GM21528 (cell line): ENCODE data around the gene FGF11.
A peak's percentile ranks its signal among the peaks of the same experiment; 100 is the strongest.
"Not testable (repeated sequence)": the region's sequence is repeated elsewhere in the genome, so short reads cannot be mapped to it uniquely, and the experiment has no call there.

Source experiments
- ATAC-seq: cut with Tn5 transposase; IDR thresholded peaks from one replicate; pipeline ENCODE4 v1.9.1; 2021; ENCODE audit warnings: mild to moderate bottlenecking, moderate library complexity; ENCODE audit not compliant: unreplicated experiment, low FRiP score

Gene FGF11

DNA sequence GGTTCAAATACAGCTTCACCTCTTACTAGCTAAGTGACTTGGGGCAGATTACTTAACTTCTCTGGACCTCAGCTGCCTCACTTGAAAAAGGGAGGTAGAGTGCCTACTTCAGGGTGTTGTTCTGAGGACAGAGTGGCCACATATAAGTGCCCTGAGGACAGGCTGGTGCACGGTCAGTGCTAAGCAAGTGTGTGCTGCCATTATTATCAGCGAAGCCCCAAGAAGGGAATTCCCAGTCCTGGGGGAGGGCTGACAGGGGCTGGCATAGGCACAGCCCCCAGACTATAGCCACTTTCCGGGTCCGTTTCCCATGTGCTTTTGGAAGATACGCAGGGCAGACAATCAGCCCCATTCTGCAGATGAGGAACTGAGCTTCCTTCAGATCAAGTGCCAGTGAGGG lies 37.6 kb downstream of the FGF11 start:
- no peak for ATAC-seq

DNA sequence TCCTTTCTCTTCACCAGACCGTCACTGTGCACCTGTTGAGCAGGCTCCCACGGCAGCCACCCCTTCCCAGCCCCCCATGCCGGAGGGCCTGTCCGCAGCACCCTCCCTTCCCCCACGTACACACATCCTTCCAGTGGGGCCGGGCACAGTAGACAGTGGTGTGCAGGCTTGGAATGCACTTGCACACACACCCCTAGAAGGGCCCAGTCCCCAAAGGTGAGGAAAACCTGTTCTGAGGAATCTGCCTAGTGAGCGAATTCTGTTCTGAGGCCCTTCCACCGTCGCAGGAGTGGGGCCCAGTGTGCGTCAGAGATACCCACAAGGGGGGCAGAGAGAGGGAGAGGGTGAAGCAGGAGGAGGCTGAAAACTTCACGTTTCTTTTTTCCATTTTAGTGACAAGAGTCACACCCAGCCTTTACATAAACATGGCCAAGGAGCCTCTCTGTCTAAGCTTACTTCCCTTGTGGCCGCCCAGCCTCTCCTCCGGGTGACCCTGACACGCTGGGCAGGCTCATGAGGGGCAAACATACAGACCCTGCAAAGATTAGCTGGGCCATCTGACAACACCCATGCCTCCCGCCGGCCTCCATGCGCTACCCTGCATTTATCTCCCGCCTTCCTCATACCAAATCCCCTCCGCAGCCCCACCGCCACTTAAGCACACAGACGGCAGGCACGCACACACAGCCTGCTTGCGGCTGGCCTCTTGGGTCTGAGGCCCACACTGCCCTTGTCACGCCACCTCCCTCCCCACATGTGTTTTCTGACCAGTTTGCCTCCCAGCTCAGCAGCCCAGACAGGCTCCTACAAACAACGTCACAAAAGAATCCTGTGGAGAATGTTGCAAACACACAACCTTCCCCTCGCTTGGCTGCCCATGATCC lies 38.3 kb downstream of the FGF11 start:
- ATAC-seq: no peak

DNA sequence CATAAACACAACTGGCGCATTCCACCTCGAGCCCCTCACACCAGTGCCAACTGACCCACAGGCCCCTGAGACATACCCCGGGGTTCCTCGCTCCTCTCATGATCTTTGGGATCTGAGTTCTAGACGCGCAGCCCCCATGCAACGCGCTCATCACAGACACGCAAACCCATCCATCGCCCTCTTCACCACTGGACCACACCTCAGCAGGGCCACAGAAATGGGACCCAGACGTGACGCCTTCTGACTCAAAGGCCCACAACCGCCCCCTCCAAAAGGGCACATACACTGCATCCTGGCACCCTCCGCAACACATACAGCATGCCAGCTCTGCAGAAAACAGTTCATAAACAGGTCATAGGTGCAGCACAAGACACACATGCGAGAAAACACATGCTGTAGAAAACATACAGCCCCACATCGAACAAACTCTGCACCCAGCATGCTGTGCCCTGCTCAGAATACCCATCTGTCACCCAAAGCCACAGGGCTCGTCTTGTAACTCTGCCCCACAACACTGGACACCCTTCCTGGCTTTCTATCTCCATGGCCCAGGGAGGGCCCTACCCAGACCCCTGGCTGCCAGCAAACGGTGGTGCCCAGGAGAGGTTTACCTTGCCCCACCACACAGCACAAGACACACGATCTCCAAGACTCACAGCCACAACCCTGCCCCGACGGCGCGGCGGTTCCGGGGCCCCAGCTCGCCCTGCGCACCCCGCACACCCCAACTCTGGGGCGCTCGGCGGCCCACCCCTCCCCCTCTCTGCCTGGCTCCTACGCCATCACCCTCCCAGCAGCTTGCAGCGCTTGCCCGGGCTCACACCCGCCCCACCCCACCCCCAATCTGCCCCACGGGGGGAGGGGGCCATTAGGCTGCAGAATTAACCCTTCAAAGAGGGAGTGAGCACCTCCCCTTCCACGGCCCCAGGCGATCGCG lies 39.2 kb downstream of the FGF11 start:
- ATAC-seq: no peak

DNA sequence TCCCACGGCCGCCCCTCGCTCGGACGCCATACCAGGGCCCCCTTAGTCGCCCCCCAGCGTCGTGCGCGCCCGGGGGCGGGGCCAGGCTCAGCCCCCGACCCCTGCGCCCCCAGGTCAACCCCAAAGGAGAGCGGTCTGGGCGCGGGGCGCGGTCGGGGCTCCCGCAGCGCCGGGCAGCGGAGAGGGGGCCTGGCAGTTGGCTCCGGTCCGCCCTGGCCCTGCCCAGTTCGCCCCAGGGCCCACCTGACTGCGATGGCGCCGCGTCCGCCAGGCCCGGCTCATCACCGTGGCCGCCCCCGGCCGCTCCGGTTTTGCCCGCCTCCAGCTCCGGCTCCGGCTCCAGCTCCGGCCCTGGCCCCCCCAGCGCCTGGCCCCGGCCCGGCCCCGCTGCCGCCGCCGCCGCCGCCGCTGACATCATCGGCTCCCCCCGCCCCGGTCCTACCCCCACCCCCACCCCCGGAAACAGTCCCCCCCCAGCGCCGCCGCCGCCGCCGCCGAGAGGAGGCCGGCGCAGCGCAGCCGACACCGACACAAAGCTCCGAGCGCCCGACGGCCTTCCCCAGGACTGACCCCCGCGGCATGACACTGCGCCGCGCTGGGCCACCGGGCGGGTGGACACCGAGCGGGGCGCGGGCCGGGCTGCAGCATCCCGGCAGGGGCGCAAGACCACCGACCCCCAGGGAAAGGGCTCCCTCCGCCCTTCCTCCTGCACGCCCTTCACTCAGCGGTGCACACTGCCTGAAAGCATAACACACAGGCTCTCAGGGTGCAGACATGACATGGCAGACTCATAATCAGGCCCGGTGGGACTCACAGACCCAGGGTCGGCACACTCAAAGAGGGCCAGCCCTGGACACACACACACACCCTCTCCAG lies 40.1 kb downstream of the FGF11 start, which contains the start of gene ZBTB4:
Gene ZBTB4, minus strand, starts transcription at position 419 of the 876 bp plus-strand sequence. CDS start 12,830 bp downstream, outside the sequence.
- ATAC-seq: no peak

DNA sequence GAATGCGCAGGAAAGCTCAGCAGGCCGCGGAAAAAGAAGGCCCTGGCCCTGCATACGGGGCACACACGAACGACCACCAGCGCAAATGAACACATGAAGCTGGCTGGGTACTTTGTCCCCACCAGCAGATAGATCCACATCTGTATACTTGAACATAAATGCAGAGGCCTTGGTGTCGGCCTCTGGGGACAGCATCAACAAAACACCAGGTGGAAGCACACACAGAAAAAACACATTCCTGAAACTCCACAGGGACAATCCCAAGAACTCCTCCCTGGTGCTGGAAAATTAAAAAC lies 40.7 kb downstream of the FGF11 start:
- ATAC-seq: no peak

DNA sequence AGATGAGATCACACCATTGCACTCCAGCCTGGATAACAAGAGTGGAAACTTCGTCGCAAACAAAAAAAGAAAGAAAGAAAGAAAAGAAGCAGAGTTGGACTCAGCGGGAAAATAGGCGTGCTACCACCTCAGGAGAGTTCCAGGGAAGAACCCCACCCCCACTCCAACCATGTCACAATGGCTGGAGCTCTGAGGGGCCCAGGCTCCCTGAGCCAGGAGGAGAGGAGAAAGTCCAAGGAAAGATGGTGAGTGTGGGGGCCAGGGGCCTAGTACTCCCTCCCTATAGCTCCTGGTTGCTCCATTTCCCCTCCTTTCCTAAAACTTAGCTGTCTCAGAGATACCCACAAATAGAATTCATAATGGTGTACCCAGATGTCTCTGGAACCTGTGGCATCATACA lies 42.0 kb downstream of the FGF11 start, which contains the start of gene SLC35G6:
Gene SLC35G6, plus strand, starts transcription at position 172 of the 400 bp plus-strand sequence. Its CDS starts 71 bp downstream, at position 243.
- ATAC-seq: not testable (repeated sequence)

DNA sequence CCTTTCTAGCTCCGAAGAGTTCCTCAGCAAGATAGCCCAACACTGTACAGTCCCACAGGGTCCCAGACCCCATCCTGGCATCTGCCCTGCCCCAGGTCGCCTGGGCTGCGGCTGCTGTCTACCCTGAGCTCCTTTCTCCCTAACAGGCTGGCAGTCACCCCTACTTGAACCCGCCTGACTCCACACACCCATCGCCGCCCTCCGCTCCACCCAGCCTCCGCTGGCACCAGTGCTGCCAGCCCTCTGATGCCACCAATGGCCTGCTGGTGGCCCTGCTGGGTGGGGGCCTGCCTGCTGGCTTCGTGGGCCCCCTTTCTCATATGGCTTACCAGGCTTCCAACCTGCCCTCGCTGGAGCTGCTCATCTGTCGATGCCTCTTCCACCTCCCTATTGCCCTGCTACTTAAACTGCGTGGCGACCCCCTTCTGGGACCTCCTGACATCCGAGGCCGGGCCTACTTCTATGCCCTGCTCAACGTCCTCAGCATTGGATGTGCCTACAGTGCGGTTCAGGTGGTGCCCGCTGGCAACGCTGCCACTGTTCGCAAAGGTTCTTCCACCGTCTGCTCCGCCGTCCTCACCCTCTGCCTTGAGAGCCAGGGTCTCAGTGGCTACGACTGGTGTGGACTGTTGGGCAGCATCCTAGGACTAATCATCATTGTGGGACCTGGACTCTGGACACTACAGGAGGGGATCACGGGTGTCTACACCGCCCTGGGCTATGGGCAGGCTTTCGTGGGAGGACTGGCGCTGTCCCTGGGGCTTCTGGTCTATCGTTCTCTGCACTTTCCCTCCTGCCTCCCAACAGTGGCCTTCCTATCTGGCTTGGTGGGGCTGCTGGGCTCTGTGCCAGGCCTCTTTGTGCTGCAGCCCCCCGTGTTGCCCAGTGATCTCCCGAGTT lies 42.8 kb downstream of the FGF11 start:
- ATAC-seq: not testable (repeated sequence)

DNA sequence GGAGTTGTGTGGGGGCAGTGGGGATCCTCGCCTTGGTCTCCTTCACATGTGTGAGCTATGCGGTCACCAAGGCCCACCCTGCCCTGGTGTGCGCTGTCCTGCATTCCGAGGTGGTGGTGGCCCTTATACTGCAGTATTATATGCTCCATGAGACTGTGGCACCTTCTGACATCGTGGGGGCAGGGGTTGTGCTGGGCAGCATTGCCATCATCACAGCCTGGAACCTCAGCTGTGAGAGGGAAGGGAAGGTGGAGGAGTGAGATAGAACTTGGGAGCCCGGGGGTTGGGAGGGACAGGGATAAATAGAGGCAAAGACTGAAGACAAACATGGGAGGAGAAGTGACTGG lies 43.4 kb downstream of the FGF11 start:
- not testable (repeated sequence) for ATAC-seq

DNA sequence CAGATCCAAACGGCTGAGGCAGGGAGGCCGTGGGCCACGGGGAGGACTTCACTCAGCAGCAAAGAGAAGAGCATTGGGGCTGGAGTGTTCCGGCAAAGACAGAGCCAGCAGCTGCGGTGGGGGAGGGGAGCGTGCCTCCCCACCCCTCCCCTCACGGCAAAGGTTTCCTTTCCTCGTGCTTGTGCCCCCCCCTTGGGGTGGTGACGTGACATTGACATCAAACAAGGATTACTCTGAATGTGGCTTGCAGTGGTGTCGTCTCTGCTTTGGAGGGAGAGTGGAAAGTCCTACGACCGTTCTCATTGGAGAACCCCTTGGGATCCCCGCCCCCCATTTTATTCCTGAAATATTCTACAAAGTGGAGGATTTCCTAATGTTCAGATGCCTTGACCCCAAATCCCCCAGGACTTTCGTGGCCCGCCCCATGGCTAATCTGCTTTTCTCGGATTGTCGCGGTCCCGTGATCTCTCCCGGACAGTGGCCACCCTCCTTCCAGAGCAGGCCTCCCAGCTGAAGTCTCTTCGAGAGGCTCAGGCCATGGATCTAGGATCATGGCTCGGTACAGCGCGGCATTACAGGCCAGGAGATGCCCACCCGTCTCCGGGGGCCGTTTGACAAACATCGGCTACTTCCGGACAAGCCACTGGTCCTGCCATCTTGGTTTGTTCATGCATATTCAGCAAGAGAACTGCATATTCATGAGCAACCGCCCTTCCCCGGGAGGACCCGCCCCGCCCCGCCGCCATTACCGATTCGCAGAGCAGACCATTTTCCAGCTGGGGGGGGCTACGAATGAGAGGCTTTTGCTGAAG lies 44.1 kb downstream of the FGF11 start:
- peak; percentile 27 for ATAC-seq

DNA sequence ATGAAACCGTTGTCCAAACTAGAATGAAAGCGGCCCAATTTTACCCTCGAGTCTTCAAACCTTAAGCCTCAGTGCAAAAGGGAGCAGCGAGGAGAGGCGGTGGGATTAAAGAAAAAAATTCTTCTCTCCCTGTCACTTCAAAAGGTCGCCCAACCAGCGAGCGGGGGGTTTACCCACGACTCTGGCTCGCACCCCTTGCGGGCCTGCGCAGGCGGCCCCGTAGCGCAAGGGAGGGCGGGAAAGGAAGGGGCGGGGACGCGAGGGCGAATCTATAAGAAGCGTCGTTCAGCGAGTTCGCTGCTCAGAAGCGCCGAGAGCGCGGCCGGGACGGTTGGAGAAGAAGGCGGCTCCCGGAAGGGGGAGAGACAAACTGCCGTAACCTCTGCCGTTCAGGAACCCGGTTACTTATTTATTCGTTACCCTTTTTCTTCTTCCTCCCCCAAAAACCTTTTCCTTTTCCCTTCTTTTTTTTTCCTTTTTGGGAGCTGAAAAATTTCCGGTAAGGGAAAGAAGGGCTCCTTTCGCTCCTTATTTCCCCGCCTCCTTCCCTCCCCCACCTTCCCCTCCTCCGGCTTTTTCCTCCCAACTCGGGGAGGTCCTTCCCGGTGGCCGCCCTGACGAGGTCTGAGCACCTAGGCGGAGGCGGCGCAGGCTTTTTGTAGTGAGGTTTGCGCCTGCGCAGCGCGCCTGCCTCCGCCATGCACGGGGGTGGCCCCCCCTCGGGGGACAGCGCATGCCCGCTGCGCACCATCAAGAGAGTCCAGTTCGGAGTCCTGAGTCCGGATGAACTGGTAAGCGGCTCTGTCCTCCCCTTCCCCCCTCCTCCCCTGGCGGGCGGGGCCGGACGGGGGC lies 45.0 kb downstream of the FGF11 start, which contains the start of gene POLR2A:
Gene POLR2A, plus strand, starts transcription at position 300 of the 852 bp plus-strand sequence.
- ATAC-seq: peak; percentile 59

DNA sequence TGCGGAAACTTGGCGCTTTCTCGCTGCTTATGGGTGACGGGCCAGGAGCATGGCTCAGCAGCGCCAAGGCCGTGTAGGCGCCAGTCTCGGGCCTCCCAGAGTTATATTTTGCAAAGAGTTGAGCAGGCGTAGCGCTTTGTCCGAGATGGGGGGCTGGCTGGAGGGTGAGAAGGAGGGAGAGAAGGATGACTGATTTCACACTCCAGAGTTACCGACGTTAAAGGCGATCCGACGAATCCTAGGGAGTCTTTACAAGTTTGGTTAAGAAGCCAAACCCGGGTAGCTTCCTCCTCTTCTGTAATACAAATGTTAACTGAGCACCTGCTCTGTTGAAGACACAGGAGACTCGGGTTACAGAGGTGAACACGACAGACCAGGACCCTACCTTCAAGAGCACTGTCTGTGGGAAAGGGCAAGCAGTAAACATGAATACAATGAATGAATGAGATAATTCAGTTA lies 45.6 kb downstream of the FGF11 start:
- ATAC-seq: no peak

DNA sequence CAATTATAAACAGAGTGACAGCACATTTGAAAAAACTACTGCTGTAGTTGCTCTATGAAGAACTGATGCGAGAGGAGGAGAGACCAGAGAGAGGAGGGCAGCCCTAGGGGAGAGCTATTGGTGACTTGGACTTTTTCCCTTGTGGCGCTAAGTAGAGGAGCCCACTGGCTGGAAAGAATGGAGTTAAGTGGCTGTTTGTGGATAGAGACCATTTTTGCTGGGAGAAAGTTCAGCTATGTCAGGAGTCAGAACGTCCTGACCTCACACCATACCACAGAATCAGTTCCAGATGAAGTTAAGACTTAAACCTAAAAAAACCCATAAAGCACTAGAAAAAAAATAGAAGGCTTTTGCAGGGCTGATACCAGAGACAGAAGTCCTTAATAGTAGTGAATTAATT lies 46.9 kb downstream of the FGF11 start:
- no peak for ATAC-seq

DNA sequence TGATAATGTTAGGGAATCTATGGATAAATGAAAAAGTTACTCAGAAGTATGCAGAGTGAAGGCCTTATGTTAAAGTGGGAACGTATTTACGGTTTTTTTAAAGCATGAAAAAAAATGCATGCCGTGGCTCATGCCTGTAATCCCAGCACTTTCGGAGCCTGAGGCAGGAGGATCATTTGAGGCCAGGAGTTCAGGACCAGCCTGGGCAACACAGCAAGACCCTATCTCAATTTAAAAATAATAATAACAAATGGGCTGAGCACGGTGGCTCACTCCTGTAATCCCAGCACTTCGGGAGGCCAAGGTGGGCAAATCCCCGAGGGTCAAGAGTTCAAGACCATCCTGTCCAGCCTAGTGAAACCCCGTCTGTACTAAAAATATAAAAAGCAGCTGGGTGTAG lies 50.8 kb downstream of the FGF11 start:
- ATAC-seq: no peak

DNA sequence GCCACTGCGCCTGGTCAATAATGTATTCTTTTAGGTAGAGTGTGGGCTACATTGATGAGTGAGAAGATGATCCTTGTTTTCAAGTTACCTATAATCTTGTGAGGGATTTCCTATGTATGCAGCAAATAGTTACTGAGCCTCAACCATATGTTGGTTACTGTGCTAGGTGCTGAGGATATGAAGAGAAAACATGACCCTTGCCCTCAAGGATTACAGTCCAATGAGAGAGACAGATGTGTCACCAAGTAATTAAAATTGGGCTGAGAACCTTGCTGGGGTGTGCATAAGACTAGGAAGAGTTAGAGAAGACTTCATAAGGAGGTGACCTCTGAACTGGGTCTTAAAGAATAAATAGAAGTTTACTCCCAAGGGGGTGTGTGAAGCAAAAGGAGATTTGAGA lies 52.3 kb downstream of the FGF11 start:
- ATAC-seq: no peak

DNA sequence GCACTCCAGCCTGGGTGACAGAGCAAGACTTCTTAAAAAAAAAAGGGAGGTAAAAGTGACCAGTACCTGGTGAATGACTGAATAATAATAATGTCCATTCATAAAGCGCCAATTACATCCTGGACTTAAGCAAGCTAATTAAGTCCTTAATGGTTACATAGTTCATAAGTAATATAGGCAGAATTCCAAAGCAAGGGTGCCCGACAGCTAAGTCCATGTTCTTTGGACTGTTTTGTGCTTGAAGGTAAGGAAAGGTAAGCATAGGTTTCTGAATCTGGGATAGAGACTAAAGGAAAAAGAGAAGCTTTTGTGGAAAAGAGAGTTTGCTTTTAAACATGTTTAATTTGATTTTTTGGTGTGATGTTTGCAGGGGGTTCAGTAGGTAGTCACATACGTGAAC lies 54.6 kb downstream of the FGF11 start:
- ATAC-seq: no peak
